Measurements from ENCODE around the gene GRXCR2. TPM values are rescaled to one million over a fixed set of nuclear protein-coding genes. Genes with fewer than 3 reads are reported as not detected.

Gene GRXCR2
- total RNA-seq, 1 experiment from 2014 or later, result not detected

GRCh38 chr5:145826895-145827674 lies 45.7 kb downstream of the GRXCR2 start:
- Histone ChIP-seq H3K27me3 (ENCODE audit: insufficient read depth, low read length) (no peaks in the 10 kb centered on the region), H3K9me3 (ENCODE audit: control insufficient read depth in 1 of 2, insufficient read depth in 1 of 2, low read depth in 1 of 2, low read length in 2 of 2) (no peaks in the 10 kb centered on the region), H3K27ac (ENCODE audit: low read depth, low read length) (no peak overlapping the region), H3K9me2 (ENCODE audit: insufficient read depth) (no peaks in the 10 kb centered on the region), H3K36me3 (ENCODE audit: control insufficient read depth in 1 of 2, insufficient read depth in 2 of 2, low read length in 2 of 2) (no peaks in the 10 kb centered on the region), H3K4me3 (replicated peaks in 1 of 2; ENCODE audit: low read depth in 1 of 2, low read length in 2 of 2) (no peak overlapping the region), H3K4me2 (ENCODE audit: low read length) (no peak overlapping the region), H4K20me1 (ENCODE audit: insufficient read depth) (no peaks in the 10 kb centered on the region), H3K4me1 (ENCODE audit: control insufficient read depth in 1 of 2, insufficient read depth in 2 of 2, low read length in 2 of 2) (peaks cover 7 to 10% of the 10 kb centered on the region in 2 experiments), H3K79me2 (ENCODE audit: insufficient read depth, low read length) (peaks cover 15% of the 10 kb centered on the region), H3K9ac (ENCODE audit: low read length) (no peak overlapping the region), H2AFZ (ENCODE audit: low read depth, low read length, poor library complexity, severe bottlenecking) (no peak overlapping the region)
- BruUV-seq (replicated peaks), result no TSS peak
- intact Hi-C loops (cut with micrococcal nuclease), result loop anchor here (5.0 kb wide), 2 partner anchors 220 to 1625 kb away; no protein-coding TSS in a partner anchor
- TF ChIP-seq RAD21 (IDR thresholded peaks at IDR 0.05; ENCODE audit: low read depth) (peak; percentile 3; the same call in 1 of the 2 replicates), CTCF (IDR thresholded peaks at IDR 0.05 in 2 of 3, conservative IDR thresholded peaks at IDR 0.05 in 1 of 3; ENCODE audit: borderline replicate concordance in 1 of 3, insufficient read depth in 1 of 3, low read depth in 2 of 3, low read length in 2 of 3) (no peak)
- DNase-seq (ENCODE audit: low read depth, low spot score) (no peak), ATAC-seq (no peak)
- CTCF ChIA-PET, result interaction anchor here (1.1 to 3.1 kb wide), 4 partner anchors 8 to 129 kb away, joined by 3 to 18 read pairs (median 6); partner anchors contain the start of gene PRELID2
- POLR2A ChIA-PET, result no interaction called here
- RAD21 ChIA-PET (ENCODE audit: low non-redundant PET in 1 of 2, low total read pairs in 2 of 2, uncharacterized antibody in 2 of 2, unreplicated experiment in 2 of 2), result interaction anchor here in 1 of 2 experiments (1.4 kb wide), 1 partner anchor 130 kb away, joined by 3 read pairs; no protein-coding TSS in a partner anchor

- TF ChIP-seq CEBPB (IDR thresholded peaks at IDR 0.05; ENCODE audit: low read depth), result 0 out of 2 replicates have a peak, but pooled peaks have one; percentile 27
- peak; percentile 47 for TF ChIP-seq YY1 (IDR thresholded peaks at IDR 0.05; ENCODE audit: extremely low read depth, insufficient replicate concordance, low read depth, low read length)
- TF ChIP-seq EGR1 (IDR thresholded peaks at IDR 0.05; ENCODE audit: low read depth), result no peak
- no peak for TF ChIP-seq FOSL1 (IDR thresholded peaks at IDR 0.05; ENCODE audit: low read depth)
- peak; percentile 69 to 98 (median 89) for TF ChIP-seq CTCF (IDR thresholded peaks at IDR 0.05 in 2 of 3, conservative IDR thresholded peaks at IDR 0.05 in 1 of 3; ENCODE audit: borderline replicate concordance in 1 of 3, insufficient read depth in 1 of 3, low read depth in 2 of 3, low read length in 2 of 3)
- TF ChIP-seq RAD21 (IDR thresholded peaks at IDR 0.05; ENCODE audit: low read depth), result peak; percentile 73
- Histone ChIP-seq H3K27me3 (ENCODE audit: insufficient read depth, low read length) (no peaks in the 10 kb centered on the region), H3K27ac (ENCODE audit: low read depth, low read length) (no peak overlapping the region), H3K36me3 (ENCODE audit: control insufficient read depth in 1 of 2, insufficient read depth in 2 of 2, low read length in 2 of 2) (no peaks in the 10 kb centered on the region), H3K9me2 (ENCODE audit: insufficient read depth) (no peaks in the 10 kb centered on the region), H3K79me2 (ENCODE audit: insufficient read depth, low read length) (peaks cover 7% of the 10 kb centered on the region; the same call in 1 of the 2 replicates), H3K9me3 (ENCODE audit: control insufficient read depth in 1 of 2, insufficient read depth in 1 of 2, low read depth in 1 of 2, low read length in 2 of 2) (no peaks in the 10 kb centered on the region), H3K4me1 (ENCODE audit: control insufficient read depth in 1 of 2, insufficient read depth in 2 of 2, low read length in 2 of 2) (peaks cover 7 to 10% of the 10 kb centered on the region in 2 experiments), H3K9ac (ENCODE audit: low read length) (no peak overlapping the region), H2AFZ (ENCODE audit: low read depth, low read length, poor library complexity, severe bottlenecking) (no peak overlapping the region), H3K4me2 (ENCODE audit: low read length) (no peak overlapping the region), H4K20me1 (ENCODE audit: insufficient read depth) (no peaks in the 10 kb centered on the region), H3K4me3 (replicated peaks in 1 of 2; ENCODE audit: low read depth in 1 of 2, low read length in 2 of 2) (no peak overlapping the region)
- no TSS peak for BruUV-seq (replicated peaks)
- POLR2A ChIA-PET, result no interaction called here
- RAD21 ChIA-PET (ENCODE audit: low non-redundant PET in 1 of 2, low total read pairs in 2 of 2, uncharacterized antibody in 2 of 2, unreplicated experiment in 2 of 2), result interaction anchor here in 1 of 2 experiments (1.4 kb wide), 1 partner anchor 129 kb away, joined by 3 read pairs; no protein-coding TSS in a partner anchor
- ATAC-seq (peak; percentile 78), DNase-seq (ENCODE audit: low read depth, low spot score) (peak; percentile 39)
- CTCF ChIA-PET, result interaction anchor here (0.6 to 3.1 kb wide), 14 partner anchors 9 to 1622 kb away, joined by 3 to 18 read pairs (median 4); partner anchors contain the start of gene PRELID2
- intact Hi-C loops (cut with micrococcal nuclease), result loop anchor here (2.0 to 5.0 kb wide), 4 partner anchors 125 to 1623 kb away; no protein-coding TSS in a partner anchor
These were observed 47.0 kb downstream of the GRXCR2 start for GRCh38 chr5:145825751-145826180.

Measured in HCT116 (cell line).